Activated CD4-positive, alpha-beta T cell treated with anti-CD3 and anti-CD28 coated beads for 36 hours (primary cell): ENCODE results near the gene GPR139. TPM values are rescaled to one million over a fixed set of nuclear protein-coding genes. Genes with fewer than 3 reads are reported as not detected.

Experiments used
- ATAC-seq: fragments of 200-7000 bp; cut with Tn5 transposase; one replicate; pipeline ENCODE4 v1.10.0; 2021; ENCODE audit warnings: mild to moderate bottlenecking, moderate library complexity
- CTCF ChIA-PET: fragments of 350-600 bp; sonication (Branson Sonifier 250); formaldehyde crosslinking; loops from one replicate; lab custom pipeline; 2021; ENCODE audit warnings: antibody characterized with exemption; lab: Charles Lee
- POLR2A ChIA-PET: fragments of 350-600 bp; sonication (Branson Sonifier 250); formaldehyde crosslinking; loops from one replicate; lab custom pipeline; 2021; ENCODE audit warnings: antibody characterized with exemption, inconsistent platforms; lab: Charles Lee
- DNase-seq: peaks from one replicate; pipeline ENCODE4 v3.0.0-alpha.2; 2020
- H3K27ac Mint-ChIP-seq: one replicate; pipeline ENCODE4 v1.8.0; 2021; ENCODE audit warnings: mixed read lengths
- H3K27me3 Mint-ChIP-seq: one replicate; pipeline ENCODE4 v1.8.0; 2021; ENCODE audit warnings: mixed read lengths
- H3K36me3 Mint-ChIP-seq: one replicate; pipeline ENCODE4 v1.8.0; 2021; ENCODE audit warnings: low read depth, mixed read lengths
- H3K4me1 Mint-ChIP-seq: one replicate; pipeline ENCODE4 v1.8.0; 2021; ENCODE audit warnings: mixed read lengths
- H3K4me3 Mint-ChIP-seq: one replicate; pipeline ENCODE4 v1.8.0; 2021; ENCODE audit warnings: mild to moderate bottlenecking, moderate library complexity, mixed read lengths
- H3K9me3 Mint-ChIP-seq: one replicate; pipeline ENCODE4 v1.8.0; 2021; ENCODE audit warnings: low read depth, mixed read lengths
- intact Hi-C, 2 experiments: fragments of 100-400 bp; cut with DNase I in 1 of 2; cut with micrococcal nuclease in 1 of 2; formaldehyde crosslinking; loops; one replicate each; pipeline versions ENCODE4 v1.14.2 to v1.15.1; 2022 to 2024; cut with DNase I, micrococcal nuclease
- total RNA-seq, 2 experiments: library from RNA; stranded (reverse); gene quantifications; one replicate each; pipeline ENCODE4 v1.2.3, GENCODE V29; 2021

Gene GPR139
- total RNA-seq: not detected

DNA sequence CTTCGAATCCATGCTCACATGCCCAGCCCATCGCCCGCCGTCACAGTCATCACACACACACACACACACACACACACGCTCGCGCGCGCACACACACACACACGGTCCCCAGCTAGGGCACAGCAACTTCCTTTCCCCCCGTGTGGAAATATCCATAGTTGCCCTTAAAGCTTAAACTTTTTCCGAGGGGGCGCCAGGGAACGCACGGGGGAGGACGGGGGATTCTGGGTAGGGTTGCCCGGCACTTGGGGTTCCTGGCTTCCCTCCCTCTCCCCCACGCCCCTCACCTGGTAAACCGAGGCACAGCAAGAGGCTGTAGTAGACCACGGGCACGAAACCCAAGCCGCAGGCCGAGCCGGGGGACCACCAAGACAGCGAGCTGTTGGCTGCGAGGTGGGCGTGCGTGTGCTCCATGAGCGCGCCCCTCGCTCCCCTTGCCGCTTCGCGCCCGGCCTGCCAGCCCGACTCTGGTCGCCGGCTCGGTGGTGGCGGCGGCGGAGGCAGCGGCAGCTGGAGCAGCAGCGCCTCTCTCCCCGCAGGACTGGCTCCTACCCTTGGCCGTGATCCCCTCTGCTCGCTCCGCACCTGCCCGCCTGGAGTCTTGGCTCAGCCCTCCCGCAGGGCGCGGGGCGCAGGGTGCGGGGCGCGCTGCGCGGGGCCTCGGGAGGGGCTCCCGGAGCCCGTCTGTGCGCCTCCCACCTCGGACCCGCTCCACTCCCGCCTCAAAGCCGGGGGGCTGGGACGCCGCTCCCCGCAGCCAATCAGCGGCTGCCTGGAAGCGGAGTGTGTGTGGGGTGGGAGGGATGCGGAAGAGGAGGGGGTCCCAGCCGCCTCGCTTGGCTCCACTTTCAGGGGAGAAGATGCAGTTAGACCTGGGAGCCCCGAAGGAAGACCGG lies at the start of gene GPR139:
Gene GPR139 (minus strand): TSS at position 688 of the 896 bp plus-strand sequence. CDS start 274 bp downstream, at position 414.
- peaks cover 21% of the 10 kb centered on the region for H3K27me3 Mint-ChIP-seq
- ATAC-seq (no peak), DNase-seq (no peak)
- POLR2A ChIA-PET: no interaction called here
- intact Hi-C loops: no loop called here
- H3K9me3 Mint-ChIP-seq: peaks cover 3% of the 10 kb centered on the region
- H3K36me3 Mint-ChIP-seq: peaks cover under 1% of the 10 kb centered on the region
- H3K27ac Mint-ChIP-seq: no peak within 1 kb of the TSS
- CTCF ChIA-PET: no interaction called here
- no peak within 1 kb of the TSS for H3K4me3 Mint-ChIP-seq
- no peaks in the 10 kb centered on the region for H3K4me1 Mint-ChIP-seq

DNA sequence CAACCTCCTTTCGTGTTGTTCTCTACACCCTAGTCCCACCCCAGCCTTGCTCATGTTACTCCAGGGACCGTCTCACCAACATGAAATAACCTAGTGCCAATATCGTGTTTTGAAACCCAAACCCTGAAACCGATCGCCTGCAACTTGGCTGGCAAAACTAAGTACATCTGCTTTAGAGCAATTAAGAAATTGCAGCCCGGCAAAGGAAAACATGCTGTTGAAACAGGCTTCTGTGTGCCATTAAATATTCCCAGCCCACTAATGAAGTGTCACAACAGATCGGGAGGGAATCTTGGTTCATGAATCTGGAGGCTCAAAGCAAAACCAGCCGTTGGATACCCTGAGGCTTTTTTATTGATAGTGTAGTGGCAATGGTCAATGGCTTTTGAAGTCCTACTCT lies 48.3 kb upstream of the GPR139 start:
- ATAC-seq (no peak), DNase-seq (no peak)
- H3K36me3 Mint-ChIP-seq: no peaks in the 10 kb centered on the region
- H3K9me3 Mint-ChIP-seq: peaks cover 15% of the 10 kb centered on the region
- H3K4me1 Mint-ChIP-seq: no peaks in the 10 kb centered on the region
- H3K27me3 Mint-ChIP-seq: peaks cover 5% of the 10 kb centered on the region
- CTCF ChIA-PET: no interaction called here
- H3K27ac Mint-ChIP-seq: no peak overlapping the region
- intact Hi-C loops: no loop called here
- no peak overlapping the region for H3K4me3 Mint-ChIP-seq
- POLR2A ChIA-PET: no interaction called here

- H3K4me3 Mint-ChIP-seq: no peak overlapping the region
- H3K4me1 Mint-ChIP-seq: no peaks in the 10 kb centered on the region
- ChIA-PET POLR2A (no interaction called here), CTCF (interaction anchor here (0.6 kb wide), 1 partner anchor 83 kb away, joined by 3 read pairs; no protein-coding TSS in a partner anchor)
- no peaks in the 10 kb centered on the region for H3K9me3 Mint-ChIP-seq
- ATAC-seq (no peak), DNase-seq (no peak)
- H3K27ac Mint-ChIP-seq: no peak overlapping the region
- H3K36me3 Mint-ChIP-seq: no peaks in the 10 kb centered on the region
- intact Hi-C loops: no loop called here
- peaks cover 4% of the 10 kb centered on the region for H3K27me3 Mint-ChIP-seq
These were observed 40.7 kb upstream of the GPR139 start for GRCh38 chr16:20114356-20114755.

DNA sequence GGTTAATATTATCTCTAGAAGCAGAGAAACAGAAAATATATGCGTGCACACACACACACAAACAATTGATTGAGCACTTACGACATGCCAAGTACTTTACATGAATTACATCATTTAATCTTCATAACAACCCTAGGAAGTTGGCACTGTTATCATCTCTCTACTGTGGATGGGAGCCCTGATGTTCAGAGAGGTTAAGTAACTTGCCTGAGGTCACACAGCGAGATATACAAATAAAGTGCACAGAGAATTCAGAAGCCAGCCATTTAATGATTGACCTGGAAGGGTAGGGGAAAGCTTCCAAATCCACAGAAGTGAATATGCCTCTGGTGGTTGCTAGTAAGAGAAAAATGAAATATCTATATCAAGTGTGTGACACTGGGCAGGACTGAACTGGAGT lies 37.5 kb upstream of the GPR139 start:
- Mint-ChIP-seq H3K27me3 (peaks cover 8% of the 10 kb centered on the region), H3K9me3 (no peaks in the 10 kb centered on the region), H3K4me1 (no peaks in the 10 kb centered on the region), H3K36me3 (no peaks in the 10 kb centered on the region), H3K4me3 (no peak overlapping the region), H3K27ac (no peak overlapping the region)
- DNase-seq: no peak
- POLR2A ChIA-PET: no interaction called here
- no peak for ATAC-seq
- CTCF ChIA-PET: no interaction called here
- intact Hi-C loops: no loop called here

- Mint-ChIP-seq H3K9me3 (no peaks in the 10 kb centered on the region), H3K36me3 (no peaks in the 10 kb centered on the region), H3K4me3 (no peak overlapping the region), H3K27me3 (peaks cover 8% of the 10 kb centered on the region), H3K4me1 (no peaks in the 10 kb centered on the region), H3K27ac (no peak overlapping the region)
- POLR2A ChIA-PET: no interaction called here
- DNase-seq: no peak
- CTCF ChIA-PET: no interaction called here
- intact Hi-C loops: no loop called here
- ATAC-seq: no peak
These were observed 33.4 kb upstream of the GPR139 start for GRCh38 chr16:20107083-20107482.

DNA sequence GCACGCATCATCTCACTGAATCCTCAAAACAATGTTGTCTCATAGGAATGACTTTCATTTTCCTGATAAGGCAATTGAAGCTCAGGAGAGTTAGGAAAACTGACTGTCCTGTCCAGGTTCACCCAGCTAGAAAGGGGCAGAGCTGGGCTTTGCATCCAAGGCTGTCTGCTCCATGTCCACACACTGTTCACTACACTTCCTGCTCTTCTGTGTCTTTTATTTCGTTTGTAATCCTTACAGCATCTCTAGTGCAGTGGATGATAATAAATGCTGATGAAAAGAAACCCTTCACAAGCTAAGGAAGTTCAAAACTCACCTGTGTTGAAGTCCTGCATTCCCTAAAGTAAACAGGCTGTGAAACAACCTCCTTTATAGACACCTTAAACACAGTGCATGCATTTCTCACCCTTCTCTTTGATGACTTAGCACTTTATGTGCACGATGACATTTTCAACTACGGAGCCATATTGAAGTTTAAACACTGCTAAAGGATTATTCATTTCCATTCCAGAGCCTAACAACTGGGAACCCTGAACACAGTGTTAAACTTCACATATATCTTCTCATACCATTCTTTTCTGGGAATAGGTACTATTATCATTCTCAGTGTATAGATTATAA lies 31.0 kb upstream of the GPR139 start:
- ATAC-seq (no peak), DNase-seq (no peak)
- Mint-ChIP-seq H3K27ac (no peak overlapping the region), H3K9me3 (no peaks in the 10 kb centered on the region), H3K36me3 (no peaks in the 10 kb centered on the region), H3K4me1 (no peaks in the 10 kb centered on the region), H3K4me3 (no peak overlapping the region), H3K27me3 (peaks cover 8% of the 10 kb centered on the region)
- ChIA-PET CTCF (no interaction called here), POLR2A (no interaction called here)
- intact Hi-C loops: loop anchor here in 1 of 2 experiments (5.0 kb wide), 1 partner anchor 198 kb away; no protein-coding TSS in a partner anchor

DNA sequence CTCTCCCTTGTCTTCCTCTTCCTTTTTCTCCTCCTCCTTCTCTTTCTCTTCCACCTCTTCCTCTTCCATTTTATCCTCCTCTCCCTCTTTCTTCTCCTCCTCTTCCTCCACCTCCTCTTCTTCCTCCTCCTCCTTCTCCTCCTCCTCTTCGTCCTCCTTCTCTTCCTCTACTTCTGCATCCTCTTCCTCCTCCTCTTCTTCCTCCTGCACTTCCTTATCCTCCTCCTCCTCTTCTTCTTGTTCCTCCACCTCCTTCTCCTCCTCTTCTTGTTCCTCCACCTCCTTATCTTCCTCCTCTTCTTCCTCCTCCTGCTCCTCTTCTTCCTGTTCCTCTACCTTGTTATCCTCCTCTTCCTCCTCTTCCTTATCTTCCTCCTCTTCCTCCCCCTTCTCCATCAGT lies 28.8 kb upstream of the GPR139 start:
- POLR2A ChIA-PET: no interaction called here
- ATAC-seq: no peak
- H3K9me3 Mint-ChIP-seq: peaks cover 4% of the 10 kb centered on the region
- intact Hi-C loops: loop anchor here in 1 of 2 experiments (5.0 kb wide), 1 partner anchor 200 kb away; no protein-coding TSS in a partner anchor
- H3K4me3 Mint-ChIP-seq: no peak overlapping the region
- no peak for DNase-seq
- no peaks in the 10 kb centered on the region for H3K4me1 Mint-ChIP-seq
- peaks cover 4% of the 10 kb centered on the region for H3K27me3 Mint-ChIP-seq
- CTCF ChIA-PET: interaction anchor here (1.0 kb wide), 1 partner anchor 12 kb away, joined by 4 read pairs; no protein-coding TSS in a partner anchor
- no peaks in the 10 kb centered on the region for H3K36me3 Mint-ChIP-seq
- no peak overlapping the region for H3K27ac Mint-ChIP-seq

DNA sequence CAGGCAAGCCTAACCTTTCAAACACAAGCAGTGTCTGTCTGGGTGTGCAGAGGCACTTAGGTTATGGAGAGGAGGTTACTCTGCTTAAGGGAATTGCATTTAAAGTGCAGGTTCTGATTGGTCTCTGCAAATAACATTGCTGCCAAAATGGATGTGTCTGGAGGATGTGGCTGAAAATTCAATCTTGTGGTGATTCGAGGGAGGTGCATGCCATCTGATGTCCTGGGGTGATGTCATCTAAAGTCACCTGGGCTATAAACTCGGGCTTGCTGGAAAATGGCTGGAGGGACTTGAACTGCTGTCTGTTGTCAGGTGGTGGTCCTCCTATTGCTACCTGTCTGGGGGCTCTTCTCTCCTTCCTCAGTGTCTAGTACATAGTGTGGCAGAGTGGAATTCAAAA lies 28.3 kb upstream of the GPR139 start:
- no peak for ATAC-seq
- no peak overlapping the region for H3K4me3 Mint-ChIP-seq
- no peaks in the 10 kb centered on the region for H3K4me1 Mint-ChIP-seq
- peaks cover 6% of the 10 kb centered on the region for H3K27me3 Mint-ChIP-seq
- intact Hi-C loops: loop anchor here in 1 of 2 experiments (5.0 kb wide), 1 partner anchor 200 kb away; no protein-coding TSS in a partner anchor
- POLR2A ChIA-PET: no interaction called here
- no peak overlapping the region for H3K27ac Mint-ChIP-seq
- H3K36me3 Mint-ChIP-seq: no peaks in the 10 kb centered on the region
- no peak for DNase-seq
- H3K9me3 Mint-ChIP-seq: peaks cover 4% of the 10 kb centered on the region
- CTCF ChIA-PET: no interaction called here

GRCh38 chr16:20099375-20099774 lies 25.7 kb upstream of the GPR139 start:
- no peaks in the 10 kb centered on the region for H3K36me3 Mint-ChIP-seq
- H3K9me3 Mint-ChIP-seq: peaks cover 5% of the 10 kb centered on the region
- H3K27me3 Mint-ChIP-seq: peaks cover 6% of the 10 kb centered on the region
- CTCF ChIA-PET: interaction anchor here (0.6 to 0.7 kb wide), 2 partner anchors 24 to 948 kb away, joined by 3 to 5 read pairs; no protein-coding TSS in a partner anchor
- POLR2A ChIA-PET: no interaction called here
- intact Hi-C loops: no loop called here
- no peaks in the 10 kb centered on the region for H3K4me1 Mint-ChIP-seq
- ATAC-seq (no peak), DNase-seq (no peak)
- H3K27ac Mint-ChIP-seq: no peak overlapping the region
- no peak overlapping the region for H3K4me3 Mint-ChIP-seq

GRCh38 chr16:20094157-20094556 lies 20.5 kb upstream of the GPR139 start:
- CTCF ChIA-PET: interaction anchor here (0.6 kb wide), 2 partner anchors 39 to 75 kb away, joined by 3 read pairs; no protein-coding TSS in a partner anchor
- no peak overlapping the region for H3K27ac Mint-ChIP-seq
- no peaks in the 10 kb centered on the region for H3K4me1 Mint-ChIP-seq
- POLR2A ChIA-PET: no interaction called here
- peaks cover 16% of the 10 kb centered on the region for H3K27me3 Mint-ChIP-seq
- H3K36me3 Mint-ChIP-seq: no peaks in the 10 kb centered on the region
- H3K4me3 Mint-ChIP-seq: no peak overlapping the region
- no peak for DNase-seq
- peaks cover 9% of the 10 kb centered on the region for H3K9me3 Mint-ChIP-seq
- intact Hi-C loops: no loop called here
- no peak for ATAC-seq

DNA sequence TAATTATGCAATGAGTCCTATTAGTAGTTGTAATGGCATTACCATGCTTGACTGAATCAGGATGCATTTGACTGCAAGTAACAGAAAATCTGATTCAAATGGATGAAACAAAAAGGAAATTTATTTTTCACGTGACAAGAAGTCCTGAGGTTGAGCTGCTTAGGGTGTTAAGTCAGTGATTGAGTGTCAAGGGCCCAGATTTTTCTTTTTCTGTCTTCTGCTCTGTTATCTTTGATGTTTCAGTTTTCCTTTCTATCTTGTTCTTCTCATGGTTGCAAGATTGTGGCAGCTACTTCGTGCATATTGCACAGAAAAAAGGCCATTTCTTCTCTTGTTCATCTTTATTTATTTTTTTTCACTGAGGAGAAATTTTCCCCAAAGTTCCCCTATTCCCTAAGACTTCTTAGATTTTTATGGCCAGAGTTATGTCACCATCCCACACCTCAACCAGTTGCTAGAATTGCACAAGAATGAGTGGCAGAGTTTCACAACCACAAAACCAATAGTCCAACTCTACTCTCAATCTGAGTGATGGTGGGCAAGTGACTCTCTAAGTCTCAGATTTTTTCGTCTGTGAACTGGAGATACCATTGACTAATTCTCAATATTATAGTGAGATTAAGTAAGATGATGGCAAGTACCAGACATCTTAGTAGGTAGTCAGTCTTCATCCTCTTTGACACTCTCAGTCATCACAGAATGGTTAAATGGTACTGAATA lies 15.7 kb upstream of the GPR139 start:
- intact Hi-C loops: no loop called here
- ChIA-PET CTCF (no interaction called here), POLR2A (no interaction called here)
- Mint-ChIP-seq H3K4me3 (no peak overlapping the region), H3K4me1 (no peaks in the 10 kb centered on the region), H3K27ac (no peak overlapping the region), H3K36me3 (no peaks in the 10 kb centered on the region), H3K27me3 (peaks cover 14% of the 10 kb centered on the region), H3K9me3 (peaks cover 4% of the 10 kb centered on the region)
- DNase-seq (no peak), ATAC-seq (no peak)
